Endothelial cell of umbilical vein (primary cell): ENCODE measurements around the gene ZRANB1. TPM values are rescaled to one million over a fixed set of nuclear protein-coding genes. Genes with fewer than 3 reads are reported as not detected.

ENCODE experiments used
- BruUV-seq: library from RNA; stranded (reverse); fragments of 400-500 nt; replicated peaks from 2 replicates; lab custom pipeline; 2021; lab: Mats Ljungman, UMichigan
- CTCF ChIA-PET: fragments of 300-600, 350-600 bp; sonication (Branson Sonifier 250); formaldehyde crosslinking; loops from one replicate; lab custom pipeline; 2021; ENCODE audit warnings: antibody characterized with exemption, inconsistent platforms; lab: Charles Lee
- POLR2A ChIA-PET: fragments of 300-600, 350-600 bp; sonication (Branson Sonifier 250); formaldehyde crosslinking; loops from one replicate; lab custom pipeline; 2021; ENCODE audit warnings: antibody characterized with exemption, inconsistent platforms; lab: Charles Lee
- DNase-seq: peaks from one replicate; pipeline ENCODE4 v3.0.0-alpha.2; 2011; ENCODE audit warnings: low read depth, low spot score
- FAIRE-seq: peaks from 2 replicates; lab custom pipeline; 2011; peaks lifted over from hg19 to GRCh38; lab: Jason Lieb, UNC
- H2AFZ ChIP-seq: 2 replicates; pipeline ENCODE4 v1.6.0; 2012; ENCODE audit warnings: low read depth, low read length, control low read depth, inconsistent platforms
- H3K27ac ChIP-seq: 2 replicates; pipeline ENCODE4 v1.5.1; 2011; ENCODE audit warnings: low read depth, mild to moderate bottlenecking, control low read depth, low read length, moderate library complexity; ENCODE audit not compliant: insufficient read depth
- H3K27me3 ChIP-seq, 2 experiments: 2 replicates each; pipeline versions ENCODE4 v1.6.0 to v1.6.1; 2011; ENCODE audit warnings: low read length in 2 of 2, mixed read lengths in 1 of 2; ENCODE audit not compliant: control insufficient read depth in 2 of 2, insufficient read depth in 2 of 2
- H3K36me3 ChIP-seq, 2 experiments: 2 replicates in 1 of 2; 3 replicates in 1 of 2; pipeline ENCODE4 v1.5.1; 2011; ENCODE audit warnings: low read length in 2 of 2, mild to moderate bottlenecking in 1 of 2, moderate library complexity in 1 of 2; ENCODE audit not compliant: control insufficient read depth in 2 of 2, insufficient read depth in 2 of 2; ENCODE audit errors: extremely low read depth in 1 of 2
- H3K4me1 ChIP-seq: 3 replicates; pipeline ENCODE4 v1.5.1; 2011; ENCODE audit warnings: mild to moderate bottlenecking, low read length; ENCODE audit not compliant: control insufficient read depth, insufficient read depth; ENCODE audit errors: extremely low read depth
- H3K4me2 ChIP-seq: 2 replicates; pipeline ENCODE4 v1.6.1; 2011; ENCODE audit warnings: low read length, control low read depth, mixed read lengths; ENCODE audit not compliant: insufficient read depth
- H3K4me3 ChIP-seq, 3 experiments: fragments of 200-600 bp in 1 of 3; sonication (generic), shearing (Covaris generic) in 1 of 3; replicated peaks in 1 of 3; 2 replicates each; pipeline ENCODE4 v1.5.1; 2011 to 2016; ENCODE audit warnings: control low read depth in 3 of 3, low read length in 3 of 3, mild to moderate bottlenecking in 2 of 3, inconsistent platforms in 1 of 3, low read depth in 1 of 3, moderate library complexity in 1 of 3; ENCODE audit not compliant: insufficient read depth in 1 of 3
- H3K79me2 ChIP-seq: 2 replicates; pipeline ENCODE4 v1.6.0; 2012; ENCODE audit warnings: low read length, inconsistent platforms; ENCODE audit not compliant: control insufficient read depth, insufficient read depth
- H3K9ac ChIP-seq: replicated peaks from 2 replicates; pipeline ENCODE3; 2011; ENCODE audit warnings: low read length, control low read depth; ENCODE audit not compliant: insufficient read depth; ENCODE audit errors: extremely low read depth
- H3K9me1 ChIP-seq: replicated peaks from 3 replicates; pipeline ENCODE4 v1.6.0; 2011; ENCODE audit warnings: mild to moderate bottlenecking, low read length; ENCODE audit not compliant: control insufficient read depth, insufficient read depth; ENCODE audit errors: extremely low read depth
- H3K9me3 ChIP-seq: replicated peaks from 2 replicates; pipeline ENCODE4 v1.5.1; 2012; ENCODE audit warnings: low read length, inconsistent platforms; ENCODE audit not compliant: control insufficient read depth, insufficient read depth
- H4K20me1 ChIP-seq: replicated peaks from 2 replicates; pipeline ENCODE3; 2011; ENCODE audit warnings: mild to moderate bottlenecking, low read length; ENCODE audit not compliant: control insufficient read depth, insufficient read depth; ENCODE audit errors: extremely low read depth
- EZH2 ChIP-seq: IDR thresholded peaks from 2 replicates; pipeline ENCODE4 v1.6.1; 2012; ENCODE audit warnings: borderline replicate concordance, low read depth, mild to moderate bottlenecking, moderate library complexity, low read length, inconsistent platforms; ENCODE audit not compliant: severe bottlenecking
- FOS ChIP-seq: IDR thresholded peaks from 2 replicates; pipeline ENCODE4 v1.6.1; 2011; ENCODE audit warnings: mild to moderate bottlenecking, low read length, moderate library complexity, borderline replicate concordance; ENCODE audit not compliant: insufficient read depth
- GATA2 ChIP-seq: IDR thresholded peaks from 2 replicates; pipeline ENCODE4 v1.7.0; 2011; ENCODE audit warnings: low read depth, mild to moderate bottlenecking, moderate library complexity, mixed read lengths, low read length; ENCODE audit not compliant: insufficient read length, insufficient read depth
- JUN ChIP-seq: IDR thresholded peaks from 2 replicates; pipeline ENCODE4 v1.6.1; 2011; ENCODE audit warnings: borderline replicate concordance, low read depth; ENCODE audit not compliant: insufficient read length, insufficient read depth
- MYC ChIP-seq: IDR thresholded peaks from one replicate; pipeline ENCODE4 v1.6.1; 2011; ENCODE audit warnings: mild to moderate bottlenecking, low read depth, low read length
- POLR2A ChIP-seq: IDR thresholded peaks from 2 replicates; pipeline ENCODE4 v1.6.1; 2012; ENCODE audit warnings: low read depth, mild to moderate bottlenecking, control low read depth, low read length
- POLR2AphosphoS5 ChIP-seq: IDR thresholded peaks from 2 replicates; pipeline ENCODE4 v1.6.1; 2012; ENCODE audit warnings: low read depth, mild to moderate bottlenecking, control low read depth, low read length, moderate library complexity; ENCODE audit not compliant: insufficient read depth
- dilution Hi-C: fragments of 300-500 bp; cut with MboI; formaldehyde crosslinking; loops from one replicate; pipeline ENCODE4 v1.15.0; 2019; ENCODE audit warnings: low sequenced_read_pairs; ENCODE audit not compliant: extremely low pct_ligation_motif_present
- intact Hi-C: fragments of 100-400 bp; cut with micrococcal nuclease; formaldehyde crosslinking; loops from one replicate; pipeline ENCODE4 v1.10.0; 2022
- polyA plus RNA-seq, 4 experiments: library from polyadenylated mRNA; depleted of rRNA in 3 of 4; stranded (reverse) in 3 of 4; unstranded in 1 of 4; fragments of >200 nt; gene quantifications; 2 replicates each; pipeline versions ENCODE4 v1.2.1 to v1.2.3, GENCODE V29; 2011 to 2012; ENCODE audit warnings: missing spikeins in 1 of 4
- total RNA-seq: library from RNA; stranded (reverse); gene quantifications from 2 replicates; pipeline ENCODE4 v1.2.3, GENCODE V29; 2021
- TF ChIP-seq, protein P1 (sequence below): IDR thresholded peaks from 2 replicates; pipeline ENCODE4 v1.6.1; 2011; ENCODE audit not compliant: insufficient read depth, insufficient read length
- TF ChIP-seq, protein P2 (sequence below), 2 donors: IDR thresholded peaks; 1 replicate in 1 of 2; 2 replicates in 1 of 2; pipeline ENCODE4 v1.5.1; 2011; ENCODE audit warnings: low read length in 2 of 2, mild to moderate bottlenecking in 2 of 2, moderate library complexity in 2 of 2, control low read depth in 1 of 2, inconsistent platforms in 1 of 2, low read depth in 1 of 2; ENCODE audit not compliant: insufficient read depth in 1 of 2; ENCODE audit errors: extremely low read depth in 1 of 2

The ZRANB1 gene
- total and polyA plus RNA-seq, 2 donors (not counting 3 experiments of a cell fraction or from before 2014, with no cell fraction given), result 6.2 to 17.7 TPM

DNA sequence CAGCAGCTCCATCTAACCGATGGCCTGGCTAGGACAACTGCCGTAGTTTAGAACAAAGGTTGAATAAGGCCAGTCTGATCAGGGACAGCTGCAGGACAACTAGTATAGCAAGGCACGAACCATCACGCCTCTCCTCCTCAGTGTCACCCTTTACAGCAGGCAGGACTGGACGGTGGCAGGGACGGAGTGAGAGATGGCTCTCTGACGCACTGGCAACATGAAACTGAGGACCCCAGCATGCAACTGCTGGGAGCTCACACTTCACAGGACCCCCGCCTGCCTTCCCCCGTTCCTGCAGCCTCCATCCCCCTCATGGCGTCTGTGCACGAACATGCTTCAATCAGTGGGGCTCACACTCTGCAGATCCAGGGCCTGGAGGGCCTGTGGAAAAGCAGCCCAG, 53.7 kb downstream of the ZRANB1 start:
- dilution Hi-C loops, result no loop called here
- H3K4me3 ChIP-seq, result no peak overlapping the region
- ChIA-PET POLR2A (no interaction called here), CTCF (interaction anchor here (0.8 kb wide), 1 partner anchor 52 kb away, joined by 3 read pairs; no protein-coding TSS in a partner anchor)
- no peak overlapping the region for H3K9ac ChIP-seq
- FAIRE-seq, result no peak
- H3K27me3 ChIP-seq, result no peaks in the 10 kb centered on the region
- H3K9me3 ChIP-seq, result no peaks in the 10 kb centered on the region
- H3K27ac ChIP-seq, result no peak overlapping the region
- DNase-seq, result no peak
- no TSS peak for BruUV-seq
- peaks cover 3% of the 10 kb centered on the region for H3K79me2 ChIP-seq
- TF ChIP-seq POLR2AphosphoS5, result no peak
- TF ChIP-seq GATA2, result no peak
- TF ChIP-seq MYC, result no peak
- TF ChIP-seq, protein P1, sequence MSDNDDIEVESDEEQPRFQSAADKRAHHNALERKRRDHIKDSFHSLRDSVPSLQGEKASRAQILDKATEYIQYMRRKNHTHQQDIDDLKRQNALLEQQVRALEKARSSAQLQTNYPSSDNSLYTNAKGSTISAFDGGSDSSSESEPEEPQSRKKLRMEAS, result no peak
- TF ChIP-seq, protein P2, sequence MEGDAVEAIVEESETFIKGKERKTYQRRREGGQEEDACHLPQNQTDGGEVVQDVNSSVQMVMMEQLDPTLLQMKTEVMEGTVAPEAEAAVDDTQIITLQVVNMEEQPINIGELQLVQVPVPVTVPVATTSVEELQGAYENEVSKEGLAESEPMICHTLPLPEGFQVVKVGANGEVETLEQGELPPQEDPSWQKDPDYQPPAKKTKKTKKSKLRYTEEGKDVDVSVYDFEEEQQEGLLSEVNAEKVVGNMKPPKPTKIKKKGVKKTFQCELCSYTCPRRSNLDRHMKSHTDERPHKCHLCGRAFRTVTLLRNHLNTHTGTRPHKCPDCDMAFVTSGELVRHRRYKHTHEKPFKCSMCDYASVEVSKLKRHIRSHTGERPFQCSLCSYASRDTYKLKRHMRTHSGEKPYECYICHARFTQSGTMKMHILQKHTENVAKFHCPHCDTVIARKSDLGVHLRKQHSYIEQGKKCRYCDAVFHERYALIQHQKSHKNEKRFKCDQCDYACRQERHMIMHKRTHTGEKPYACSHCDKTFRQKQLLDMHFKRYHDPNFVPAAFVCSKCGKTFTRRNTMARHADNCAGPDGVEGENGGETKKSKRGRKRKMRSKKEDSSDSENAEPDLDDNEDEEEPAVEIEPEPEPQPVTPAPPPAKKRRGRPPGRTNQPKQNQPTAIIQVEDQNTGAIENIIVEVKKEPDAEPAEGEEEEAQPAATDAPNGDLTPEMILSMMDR (IDR thresholded peaks at IDR 0.05; ENCODE audit: extremely low read depth in 1 of 2, insufficient read depth in 1 of 2, low read depth in 1 of 2, low read length in 2 of 2), result no peak
- no peak for TF ChIP-seq POLR2A
- TF ChIP-seq FOS, result no peak
- TF ChIP-seq EZH2, result no peak
- no peak for TF ChIP-seq JUN
- intact Hi-C loops, result no loop called here
- H2AFZ ChIP-seq, result no peak overlapping the region
- H3K4me1 ChIP-seq, result no peaks in the 10 kb centered on the region
- no peaks in the 10 kb centered on the region for H4K20me1 ChIP-seq
- H3K9me1 ChIP-seq, result no peaks in the 10 kb centered on the region
- H3K36me3 ChIP-seq, result peaks cover 32 to 73% of the 10 kb centered on the region in 2 experiments
- no peak overlapping the region for H3K4me2 ChIP-seq
